ENCODE data around the gene PDZK1IP1. TPM values are rescaled to one million over a fixed set of nuclear protein-coding genes. Genes with fewer than 3 reads are reported as not detected.

The PDZK1IP1 gene
- total RNA-seq, 2 experiments from 2014 or later: not detected

- Mint-ChIP-seq H3K27me3 (no peaks in the 10 kb centered on the region), H3K27ac (no peak overlapping the region), H3K4me3 (no peak overlapping the region), H3K36me3 (no peaks in the 10 kb centered on the region), H3K9me3 (no peaks in the 10 kb centered on the region), H3K4me1 (no peaks in the 10 kb centered on the region)
- POLR2A ChIA-PET: no interaction called here
- DNase-seq: no peak
- no peak for ATAC-seq (ENCODE audit: low read depth)
Observed at GRCh38 chr1:47186267-47187185, 3.3 kb downstream of the PDZK1IP1 start.

- H3K36me3 Mint-ChIP-seq: no peaks in the 10 kb centered on the region
- no peak overlapping the region for H3K4me3 Mint-ChIP-seq
- H3K9me3 Mint-ChIP-seq: no peaks in the 10 kb centered on the region
- DNase-seq: no peak
- peaks cover 12% of the 10 kb centered on the region for H3K27me3 Mint-ChIP-seq
- POLR2A ChIA-PET: interaction anchor here (0.6 kb wide), 2 partner anchors 67 to 420 kb away, joined by 3 read pairs; no protein-coding TSS in a partner anchor
- H3K27ac Mint-ChIP-seq: no peak overlapping the region
- H3K4me1 Mint-ChIP-seq: peaks cover 4% of the 10 kb centered on the region
- ATAC-seq (ENCODE audit: low read depth): no peak
Observed at GRCh38 chr1:47184822-47185677, 4.8 kb downstream of the PDZK1IP1 start.

GRCh38 chr1:47184090-47184821 lies 5.6 kb downstream of the PDZK1IP1 start:
- POLR2A ChIA-PET: interaction anchor here (0.6 kb wide), 2 partner anchors 68 to 420 kb away, joined by 3 read pairs; no protein-coding TSS in a partner anchor
- no peaks in the 10 kb centered on the region for H3K36me3 Mint-ChIP-seq
- no peaks in the 10 kb centered on the region for H3K9me3 Mint-ChIP-seq
- no peak for DNase-seq
- H3K27ac Mint-ChIP-seq: no peak overlapping the region
- peaks cover 13% of the 10 kb centered on the region for H3K27me3 Mint-ChIP-seq
- no peak for ATAC-seq (ENCODE audit: low read depth)
- H3K4me3 Mint-ChIP-seq: no peak overlapping the region
- H3K4me1 Mint-ChIP-seq: peaks cover 8% of the 10 kb centered on the region

- ATAC-seq (ENCODE audit: low read depth) (no peak), DNase-seq (no peak)
- Mint-ChIP-seq H3K4me1 (peaks cover 12% of the 10 kb centered on the region), H3K27ac (no peak overlapping the region), H3K36me3 (no peaks in the 10 kb centered on the region), H3K9me3 (no peaks in the 10 kb centered on the region), H3K4me3 (no peak overlapping the region), H3K27me3 (peaks cover 18% of the 10 kb centered on the region)
- POLR2A ChIA-PET: no interaction called here
Observed at GRCh38 chr1:47183308-47184089, 6.3 kb downstream of the PDZK1IP1 start.

- H3K4me1 Mint-ChIP-seq: peaks cover 12% of the 10 kb centered on the region
- H3K9me3 Mint-ChIP-seq: no peaks in the 10 kb centered on the region
- no peak for ATAC-seq (ENCODE audit: low read depth)
- peaks cover 18% of the 10 kb centered on the region for H3K27me3 Mint-ChIP-seq
- DNase-seq: no peak
- no peak overlapping the region for H3K4me3 Mint-ChIP-seq
- H3K27ac Mint-ChIP-seq: peak overlapping the region; percentile 32
- no peaks in the 10 kb centered on the region for H3K36me3 Mint-ChIP-seq
- POLR2A ChIA-PET: no interaction called here
Observed at GRCh38 chr1:47182676-47183235, 7.1 kb downstream of the PDZK1IP1 start.

GRCh38 chr1:47181955-47182675 lies 7.7 kb downstream of the PDZK1IP1 start:
- Mint-ChIP-seq H3K4me3 (no peak overlapping the region), H3K36me3 (no peaks in the 10 kb centered on the region), H3K4me1 (peaks cover 12% of the 10 kb centered on the region), H3K9me3 (no peaks in the 10 kb centered on the region), H3K27ac (no peak overlapping the region), H3K27me3 (peaks cover 18% of the 10 kb centered on the region)
- POLR2A ChIA-PET: no interaction called here
- no peak for ATAC-seq (ENCODE audit: low read depth)
- DNase-seq: no peak

GRCh38 chr1:47181095-47181954 lies 8.5 kb downstream of the PDZK1IP1 start:
- H3K4me3 Mint-ChIP-seq: no peak overlapping the region
- POLR2A ChIA-PET: no interaction called here
- DNase-seq (no peak), ATAC-seq (ENCODE audit: low read depth) (no peak)
- peaks cover 12% of the 10 kb centered on the region for H3K4me1 Mint-ChIP-seq
- H3K27me3 Mint-ChIP-seq: peaks cover 20% of the 10 kb centered on the region
- no peak overlapping the region for H3K27ac Mint-ChIP-seq
- no peaks in the 10 kb centered on the region for H3K9me3 Mint-ChIP-seq
- H3K36me3 Mint-ChIP-seq: no peaks in the 10 kb centered on the region

GRCh38 chr1:47180603-47181094 lies 9.2 kb downstream of the PDZK1IP1 start:
- no peak for ATAC-seq (ENCODE audit: low read depth)
- H3K9me3 Mint-ChIP-seq: no peaks in the 10 kb centered on the region
- H3K27me3 Mint-ChIP-seq: peaks cover 23% of the 10 kb centered on the region
- no peak overlapping the region for H3K4me3 Mint-ChIP-seq
- H3K27ac Mint-ChIP-seq: no peak overlapping the region
- no peak for DNase-seq
- no peaks in the 10 kb centered on the region for H3K36me3 Mint-ChIP-seq
- POLR2A ChIA-PET: no interaction called here
- H3K4me1 Mint-ChIP-seq: peaks cover 12% of the 10 kb centered on the region

- DNase-seq (no peak), ATAC-seq (ENCODE audit: low read depth) (no peak)
- H3K9me3 Mint-ChIP-seq: no peaks in the 10 kb centered on the region
- POLR2A ChIA-PET: interaction anchor here (0.8 kb wide), 1 partner anchor 30 kb away, joined by 5 read pairs; no protein-coding TSS in a partner anchor
- no peaks in the 10 kb centered on the region for H3K36me3 Mint-ChIP-seq
- H3K4me1 Mint-ChIP-seq: peaks cover 14% of the 10 kb centered on the region
- peaks cover 27% of the 10 kb centered on the region for H3K27me3 Mint-ChIP-seq
- H3K27ac Mint-ChIP-seq: no peak overlapping the region
- no peak overlapping the region for H3K4me3 Mint-ChIP-seq
Observed at GRCh38 chr1:47179988-47180563, 9.8 kb downstream of the PDZK1IP1 start.

GRCh38 chr1:47179017-47179987 lies 10.5 kb downstream of the PDZK1IP1 start:
- ATAC-seq (ENCODE audit: low read depth) (peak; percentile 78), DNase-seq (peak; percentile 86)
- POLR2A ChIA-PET: interaction anchor here (0.7 to 0.8 kb wide), 2 partner anchors 31 to 84 kb away, joined by 3 to 5 read pairs; no protein-coding TSS in a partner anchor
- Mint-ChIP-seq H3K9me3 (no peaks in the 10 kb centered on the region), H3K27me3 (peaks cover 30% of the 10 kb centered on the region), H3K36me3 (no peaks in the 10 kb centered on the region), H3K4me1 (peaks cover 14% of the 10 kb centered on the region), H3K4me3 (peak overlapping the region; percentile 92), H3K27ac (peak overlapping the region; percentile 93)

Measured in activated naive CD8-positive, alpha-beta T cell treated with anti-CD3 and anti-CD28 coated beads, Interleukin-2, amount 10 ng/mL, durations not matched to agents 7 days and 5 days (primary cell).